ENCODE data around the gene PDE4D. TPM values are rescaled to one million over a fixed set of nuclear protein-coding genes. Genes with fewer than 3 reads are reported as not detected.

PDE4D gene
- total RNA-seq, 1 experiment from 2014 or later = 3.3 TPM

DNA sequence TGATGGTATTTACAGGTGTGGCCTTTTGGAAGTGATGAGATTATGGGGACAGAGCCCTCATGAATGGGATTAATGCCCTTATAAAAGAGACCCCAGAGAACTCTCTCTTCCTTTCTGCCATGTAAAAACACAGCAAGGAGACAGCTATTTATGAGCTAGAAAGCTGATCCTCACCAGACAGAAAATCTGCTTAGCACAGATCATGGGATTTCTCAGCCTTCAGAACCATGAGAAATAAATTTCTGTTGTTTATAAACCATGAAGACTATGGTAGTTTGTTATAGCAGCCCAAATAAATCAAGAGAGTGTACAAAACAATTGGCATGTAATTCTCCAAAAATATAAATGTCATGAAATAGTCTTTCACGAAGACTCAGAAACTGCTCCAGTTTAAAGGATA is 211.0 kb downstream of the PDE4D start:
- ChIA-PET CTCF (no interaction called here), POLR2A (no interaction called here)
- no peak for DNase-seq (ENCODE audit: low spot score)
- TF ChIP-seq PRRX2 (CRISPR knock-in tag; IDR thresholded peaks at IDR 0.05) = no peak
- TF ChIP-seq, protein P1, sequence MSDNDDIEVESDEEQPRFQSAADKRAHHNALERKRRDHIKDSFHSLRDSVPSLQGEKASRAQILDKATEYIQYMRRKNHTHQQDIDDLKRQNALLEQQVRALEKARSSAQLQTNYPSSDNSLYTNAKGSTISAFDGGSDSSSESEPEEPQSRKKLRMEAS (CRISPR knock-in tag; IDR thresholded peaks at IDR 0.05) = no peak
- no peak for TF ChIP-seq JAZF1 (CRISPR knock-in tag; IDR thresholded peaks at IDR 0.05)
- no peak for TF ChIP-seq SP1 (CRISPR knock-in tag; conservative IDR thresholded peaks at IDR 0.05)
- no peak for TF ChIP-seq ETV6 (CRISPR knock-in tag; IDR thresholded peaks at IDR 0.05)
- TF ChIP-seq ZNF263 (CRISPR knock-in tag; IDR thresholded peaks at IDR 0.05; ENCODE audit: low read depth) = no peak
- no peak for TF ChIP-seq ZNF138 (CRISPR knock-in tag; conservative IDR thresholded peaks at IDR 0.05)
- TF ChIP-seq, protein P2, sequence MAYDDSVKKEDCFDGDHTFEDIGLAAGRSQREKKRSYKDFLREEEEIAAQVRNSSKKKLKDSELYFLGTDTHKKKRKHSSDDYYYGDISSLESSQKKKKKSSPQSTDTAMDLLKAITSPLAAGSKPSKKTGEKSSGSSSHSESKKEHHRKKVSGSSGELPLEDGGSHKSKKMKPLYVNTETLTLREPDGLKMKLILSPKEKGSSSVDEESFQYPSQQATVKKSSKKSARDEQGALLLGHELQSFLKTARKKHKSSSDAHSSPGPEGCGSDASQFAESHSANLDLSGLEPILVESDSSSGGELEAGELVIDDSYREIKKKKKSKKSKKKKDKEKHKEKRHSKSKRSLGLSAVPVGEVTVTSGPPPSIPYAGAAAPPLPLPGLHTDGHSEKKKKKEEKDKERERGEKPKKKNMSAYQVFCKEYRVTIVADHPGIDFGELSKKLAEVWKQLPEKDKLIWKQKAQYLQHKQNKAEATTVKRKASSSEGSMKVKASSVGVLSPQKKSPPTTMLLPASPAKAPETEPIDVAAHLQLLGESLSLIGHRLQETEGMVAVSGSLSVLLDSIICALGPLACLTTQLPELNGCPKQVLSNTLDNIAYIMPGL (CRISPR knock-in tag; IDR thresholded peaks at IDR 0.05) = no peak
- TF ChIP-seq HMGA2 (CRISPR knock-in tag; IDR thresholded peaks at IDR 0.05) = no peak
- TF ChIP-seq, protein P3, sequence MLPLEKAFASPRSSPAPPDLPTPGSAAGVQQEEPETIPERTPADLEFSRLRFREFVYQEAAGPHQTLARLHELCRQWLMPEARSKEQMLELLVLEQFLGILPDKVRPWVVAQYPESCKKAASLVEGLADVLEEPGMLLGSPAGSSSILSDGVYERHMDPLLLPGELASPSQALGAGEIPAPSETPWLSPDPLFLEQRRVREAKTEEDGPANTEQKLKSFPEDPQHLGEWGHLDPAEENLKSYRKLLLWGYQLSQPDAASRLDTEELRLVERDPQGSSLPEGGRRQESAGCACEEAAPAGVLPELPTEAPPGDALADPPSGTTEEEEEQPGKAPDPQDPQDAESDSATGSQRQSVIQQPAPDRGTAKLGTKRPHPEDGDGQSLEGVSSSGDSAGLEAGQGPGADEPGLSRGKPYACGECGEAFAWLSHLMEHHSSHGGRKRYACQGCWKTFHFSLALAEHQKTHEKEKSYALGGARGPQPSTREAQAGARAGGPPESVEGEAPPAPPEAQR (CRISPR knock-in tag; IDR thresholded peaks at IDR 0.05) = no peak
- TF ChIP-seq KAT7 (CRISPR knock-in tag; IDR thresholded peaks at IDR 0.05; ENCODE audit: borderline replicate concordance) = no peak
- TF ChIP-seq ELF4 (CRISPR knock-in tag; IDR thresholded peaks at IDR 0.05; ENCODE audit: low read depth) = no peak
- TF ChIP-seq, protein P4, sequence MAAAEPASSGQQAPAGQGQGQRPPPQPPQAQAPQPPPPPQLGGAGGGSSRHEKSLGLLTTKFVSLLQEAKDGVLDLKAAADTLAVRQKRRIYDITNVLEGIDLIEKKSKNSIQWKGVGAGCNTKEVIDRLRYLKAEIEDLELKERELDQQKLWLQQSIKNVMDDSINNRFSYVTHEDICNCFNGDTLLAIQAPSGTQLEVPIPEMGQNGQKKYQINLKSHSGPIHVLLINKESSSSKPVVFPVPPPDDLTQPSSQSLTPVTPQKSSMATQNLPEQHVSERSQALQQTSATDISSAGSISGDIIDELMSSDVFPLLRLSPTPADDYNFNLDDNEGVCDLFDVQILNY (CRISPR knock-in tag; IDR thresholded peaks at IDR 0.05) = no peak
- TF ChIP-seq, protein P5, sequence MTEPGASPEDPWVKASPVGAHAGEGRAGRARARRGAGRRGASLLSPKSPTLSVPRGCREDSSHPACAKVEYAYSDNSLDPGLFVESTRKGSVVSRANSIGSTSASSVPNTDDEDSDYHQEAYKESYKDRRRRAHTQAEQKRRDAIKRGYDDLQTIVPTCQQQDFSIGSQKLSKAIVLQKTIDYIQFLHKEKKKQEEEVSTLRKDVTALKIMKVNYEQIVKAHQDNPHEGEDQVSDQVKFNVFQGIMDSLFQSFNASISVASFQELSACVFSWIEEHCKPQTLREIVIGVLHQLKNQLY (CRISPR knock-in tag; IDR thresholded peaks at IDR 0.05) = no peak
- no peak for TF ChIP-seq ZNF671 (CRISPR knock-in tag; IDR thresholded peaks at IDR 0.05)
- no peak for TF ChIP-seq ZNF396 (CRISPR knock-in tag; IDR thresholded peaks at IDR 0.05; ENCODE audit: borderline replicate concordance)
- Mint-ChIP-seq H3K27ac (no peak overlapping the region), H3K36me3 (no peaks in the 10 kb centered on the region), H3K27me3 (ENCODE audit: low read depth) (no peaks in the 10 kb centered on the region), H3K4me3 (no peak overlapping the region), H3K4me1 (peaks cover 6% of the 10 kb centered on the region; the same call in 1 of the 2 replicates), H3K9me3 (peaks cover 4% of the 10 kb centered on the region; the same call in 1 of the 2 replicates)
- no peak for ATAC-seq

DNA sequence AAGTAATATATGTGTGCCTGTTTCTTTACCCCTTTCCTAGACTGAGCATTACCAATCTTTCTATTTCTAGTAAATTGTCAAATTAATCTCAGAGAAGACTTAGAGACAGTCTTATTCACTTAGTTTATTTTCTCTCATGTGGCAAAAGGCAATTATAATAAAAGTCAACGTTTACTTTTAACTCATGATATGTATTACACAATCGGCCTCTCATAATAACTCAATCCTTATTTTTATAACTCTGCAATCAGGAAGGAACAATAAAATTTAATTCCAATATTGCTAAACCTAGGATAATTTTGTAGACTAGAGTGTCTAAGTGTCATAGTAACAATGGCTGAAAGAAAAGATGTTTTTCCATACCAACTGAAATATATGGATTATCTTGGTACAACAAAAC is 214.6 kb downstream of the PDE4D start:
- H3K4me3 Mint-ChIP-seq = no peak overlapping the region
- no peaks in the 10 kb centered on the region for H3K4me1 Mint-ChIP-seq
- ATAC-seq (no peak), DNase-seq (ENCODE audit: low spot score) (no peak)
- H3K9me3 Mint-ChIP-seq = peaks cover 4% of the 10 kb centered on the region; the same call in 1 of the 2 replicates
- H3K36me3 Mint-ChIP-seq = no peaks in the 10 kb centered on the region
- no peak overlapping the region for H3K27ac Mint-ChIP-seq
- ChIA-PET CTCF (no interaction called here), POLR2A (no interaction called here)
- no peaks in the 10 kb centered on the region for H3K27me3 Mint-ChIP-seq (ENCODE audit: low read depth)
- TF ChIP-seq ZNF219 (CRISPR knock-in tag; IDR thresholded peaks at IDR 0.05; ENCODE audit: borderline replicate concordance) (no peak), TEAD4 (CRISPR knock-in tag; IDR thresholded peaks at IDR 0.05) (no peak), GABPB1 (CRISPR knock-in tag; IDR thresholded peaks at IDR 0.05) (no peak)
- TF ChIP-seq, protein P6, sequence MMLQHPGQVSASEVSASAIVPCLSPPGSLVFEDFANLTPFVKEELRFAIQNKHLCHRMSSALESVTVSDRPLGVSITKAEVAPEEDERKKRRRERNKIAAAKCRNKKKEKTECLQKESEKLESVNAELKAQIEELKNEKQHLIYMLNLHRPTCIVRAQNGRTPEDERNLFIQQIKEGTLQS (CRISPR knock-in tag; conservative IDR thresholded peaks at IDR 0.05) = no peak
- TF ChIP-seq, protein P7, sequence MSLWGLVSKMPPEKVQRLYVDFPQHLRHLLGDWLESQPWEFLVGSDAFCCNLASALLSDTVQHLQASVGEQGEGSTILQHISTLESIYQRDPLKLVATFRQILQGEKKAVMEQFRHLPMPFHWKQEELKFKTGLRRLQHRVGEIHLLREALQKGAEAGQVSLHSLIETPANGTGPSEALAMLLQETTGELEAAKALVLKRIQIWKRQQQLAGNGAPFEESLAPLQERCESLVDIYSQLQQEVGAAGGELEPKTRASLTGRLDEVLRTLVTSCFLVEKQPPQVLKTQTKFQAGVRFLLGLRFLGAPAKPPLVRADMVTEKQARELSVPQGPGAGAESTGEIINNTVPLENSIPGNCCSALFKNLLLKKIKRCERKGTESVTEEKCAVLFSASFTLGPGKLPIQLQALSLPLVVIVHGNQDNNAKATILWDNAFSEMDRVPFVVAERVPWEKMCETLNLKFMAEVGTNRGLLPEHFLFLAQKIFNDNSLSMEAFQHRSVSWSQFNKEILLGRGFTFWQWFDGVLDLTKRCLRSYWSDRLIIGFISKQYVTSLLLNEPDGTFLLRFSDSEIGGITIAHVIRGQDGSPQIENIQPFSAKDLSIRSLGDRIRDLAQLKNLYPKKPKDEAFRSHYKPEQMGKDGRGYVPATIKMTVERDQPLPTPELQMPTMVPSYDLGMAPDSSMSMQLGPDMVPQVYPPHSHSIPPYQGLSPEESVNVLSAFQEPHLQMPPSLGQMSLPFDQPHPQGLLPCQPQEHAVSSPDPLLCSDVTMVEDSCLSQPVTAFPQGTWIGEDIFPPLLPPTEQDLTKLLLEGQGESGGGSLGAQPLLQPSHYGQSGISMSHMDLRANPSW (CRISPR knock-in tag; conservative IDR thresholded peaks at IDR 0.05; ENCODE audit: low read depth) = no peak
- TF ChIP-seq, protein P8, sequence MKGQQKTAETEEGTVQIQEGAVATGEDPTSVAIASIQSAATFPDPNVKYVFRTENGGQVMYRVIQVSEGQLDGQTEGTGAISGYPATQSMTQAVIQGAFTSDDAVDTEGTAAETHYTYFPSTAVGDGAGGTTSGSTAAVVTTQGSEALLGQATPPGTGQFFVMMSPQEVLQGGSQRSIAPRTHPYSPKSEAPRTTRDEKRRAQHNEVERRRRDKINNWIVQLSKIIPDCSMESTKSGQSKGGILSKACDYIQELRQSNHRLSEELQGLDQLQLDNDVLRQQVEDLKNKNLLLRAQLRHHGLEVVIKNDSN (CRISPR knock-in tag; IDR thresholded peaks at IDR 0.05) = no peak
